CD4-positive, alpha-beta T cell (primary cell): ENCODE data around the gene BRMS1. TPM values are rescaled to one million over a fixed set of nuclear protein-coding genes. Genes with fewer than 3 reads are reported as not detected.
A peak's percentile ranks its signal among the peaks of the same experiment; 100 is the strongest.

ENCODE experiments used
- ATAC-seq: fragments of 200-7000 bp; cut with Tn5 transposase; one replicate; pipeline ENCODE4 v1.10.0; 2022; ENCODE audit warnings: mild to moderate bottlenecking; ENCODE audit not compliant: poor library complexity
- CTCF ChIA-PET: fragments of 350-600 bp; sonication (Branson Sonifier 250); formaldehyde crosslinking; loops from one replicate; lab custom pipeline; 2021; ENCODE audit warnings: antibody characterized with exemption, inconsistent platforms; lab: Charles Lee
- POLR2A ChIA-PET: fragments of 350-600 bp; sonication (Branson Sonifier 250); formaldehyde crosslinking; loops from one replicate; lab custom pipeline; 2021; ENCODE audit warnings: antibody characterized with exemption, inconsistent platforms; lab: Charles Lee
- DNase-seq, 14 experiments: peaks; one replicate each; pipeline ENCODE4 v3.0.0-alpha.2; 2013 to 2020; ENCODE audit warnings: mixed read lengths in 2 of 14
- H3K27ac ChIP-seq, 2 donors: one replicate each; pipeline versions ENCODE4 v1.5.1 to v1.7.0; 2013; ENCODE audit warnings: low read length in 2 of 2, low read depth in 1 of 2, mild to moderate bottlenecking in 1 of 2
- H3K27me3 ChIP-seq, 2 experiments: 1 replicate in 1 of 2; 2 replicates in 1 of 2; pipeline versions ENCODE4 v1.6.1 to v1.7.0; 2013; ENCODE audit warnings: low read length in 2 of 2, control low read depth in 1 of 2, mild to moderate bottlenecking in 1 of 2, moderate library complexity in 1 of 2; ENCODE audit not compliant: insufficient read depth in 2 of 2, control insufficient read depth in 1 of 2
- H3K36me3 ChIP-seq: one replicate; pipeline ENCODE4 v1.6.1; 2013; ENCODE audit warnings: low read length, control low read depth; ENCODE audit not compliant: insufficient read depth
- H3K4me1 ChIP-seq: one replicate; pipeline ENCODE4 v1.6.1; 2013; ENCODE audit warnings: low read length, control low read depth; ENCODE audit not compliant: insufficient read depth
- H3K4me3 ChIP-seq: one replicate; pipeline ENCODE4 v1.5.1; 2013; ENCODE audit warnings: mild to moderate bottlenecking, low read length, moderate library complexity
- H3K9me3 ChIP-seq, 2 experiments: 1 replicate in 1 of 2; 2 replicates in 1 of 2; pipeline versions ENCODE4 v1.6.1 to v1.7.0; 2013; ENCODE audit warnings: low read length in 2 of 2, mild to moderate bottlenecking in 2 of 2, control low read depth in 1 of 2, moderate library complexity in 1 of 2; ENCODE audit not compliant: control insufficient read depth in 1 of 2, insufficient read depth in 1 of 2
- H3K27ac Mint-ChIP-seq: one replicate; pipeline ENCODE4 v1.8.0; 2020; ENCODE audit warnings: mixed read lengths
- H3K27me3 Mint-ChIP-seq: one replicate; pipeline ENCODE4 v1.8.0; 2021; ENCODE audit warnings: mixed read lengths
- H3K36me3 Mint-ChIP-seq: one replicate; pipeline ENCODE4 v1.8.0; 2021; ENCODE audit warnings: low read depth, mixed read lengths
- H3K4me1 Mint-ChIP-seq: one replicate; pipeline ENCODE4 v1.8.0; 2021; ENCODE audit warnings: low read depth, mixed read lengths
- H3K4me3 Mint-ChIP-seq: one replicate; pipeline ENCODE4 v1.8.0; 2020; ENCODE audit warnings: mild to moderate bottlenecking, mixed read lengths
- H3K9me3 Mint-ChIP-seq: one replicate; pipeline ENCODE4 v1.8.0; 2020; ENCODE audit warnings: mixed read lengths
- intact Hi-C, 2 experiments: fragments of 100-400 bp; cut with DNase I in 1 of 2; cut with micrococcal nuclease in 1 of 2; formaldehyde crosslinking; loops; one replicate each; pipeline versions ENCODE4 v1.15.1 to v1.9.0; 2023 to 2025; cut with DNase I, micrococcal nuclease
- total RNA-seq, 174 experiments: library from RNA in 2 of 174; stranded (reverse) in 2 of 174; gene quantifications; one replicate each; pipeline ENCODE4 v1.2.3 and lab custom pipeline; 2021 to 2026
- TF ChIP-seq, protein P1 (sequence below): fragments of 200-600 bp; IDR thresholded peaks from one replicate; pipeline ENCODE4 v1.8.0; 2022; ENCODE audit warnings: antibody characterized with exemption, mild to moderate bottlenecking

The BRMS1 gene
- total RNA-seq, 2 experiments from 2014 or later = 52.7 to 58.4 TPM

DNA sequence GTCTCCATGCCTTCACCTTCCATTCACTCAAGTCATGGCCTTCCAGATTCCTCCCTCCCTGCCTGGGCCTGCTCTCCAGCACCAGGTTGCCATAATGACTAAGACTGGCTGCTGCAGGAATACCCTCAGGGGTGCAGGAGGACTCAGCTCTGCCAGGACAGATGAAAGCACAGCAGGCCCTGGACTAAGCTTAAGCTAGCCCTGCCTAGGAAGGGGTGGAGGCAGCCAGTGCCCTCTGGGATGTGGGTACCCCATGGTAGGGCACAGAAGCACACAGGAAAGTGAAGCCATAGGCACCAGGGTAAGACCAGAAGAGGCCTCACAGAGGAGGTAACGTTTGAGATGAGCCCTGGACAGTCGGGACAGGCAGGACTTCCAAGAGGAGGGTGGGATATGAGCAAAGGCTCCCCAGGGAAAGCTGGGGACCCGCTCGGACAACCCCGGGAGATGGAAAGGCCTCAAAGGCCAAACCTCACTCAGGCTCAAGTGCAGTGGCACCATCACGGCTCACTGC is 5.7 kb downstream of the BRMS1 start:
- no peak overlapping the region for H3K4me3 Mint-ChIP-seq
- ATAC-seq = no peak
- POLR2A ChIA-PET = no interaction called here

DNA sequence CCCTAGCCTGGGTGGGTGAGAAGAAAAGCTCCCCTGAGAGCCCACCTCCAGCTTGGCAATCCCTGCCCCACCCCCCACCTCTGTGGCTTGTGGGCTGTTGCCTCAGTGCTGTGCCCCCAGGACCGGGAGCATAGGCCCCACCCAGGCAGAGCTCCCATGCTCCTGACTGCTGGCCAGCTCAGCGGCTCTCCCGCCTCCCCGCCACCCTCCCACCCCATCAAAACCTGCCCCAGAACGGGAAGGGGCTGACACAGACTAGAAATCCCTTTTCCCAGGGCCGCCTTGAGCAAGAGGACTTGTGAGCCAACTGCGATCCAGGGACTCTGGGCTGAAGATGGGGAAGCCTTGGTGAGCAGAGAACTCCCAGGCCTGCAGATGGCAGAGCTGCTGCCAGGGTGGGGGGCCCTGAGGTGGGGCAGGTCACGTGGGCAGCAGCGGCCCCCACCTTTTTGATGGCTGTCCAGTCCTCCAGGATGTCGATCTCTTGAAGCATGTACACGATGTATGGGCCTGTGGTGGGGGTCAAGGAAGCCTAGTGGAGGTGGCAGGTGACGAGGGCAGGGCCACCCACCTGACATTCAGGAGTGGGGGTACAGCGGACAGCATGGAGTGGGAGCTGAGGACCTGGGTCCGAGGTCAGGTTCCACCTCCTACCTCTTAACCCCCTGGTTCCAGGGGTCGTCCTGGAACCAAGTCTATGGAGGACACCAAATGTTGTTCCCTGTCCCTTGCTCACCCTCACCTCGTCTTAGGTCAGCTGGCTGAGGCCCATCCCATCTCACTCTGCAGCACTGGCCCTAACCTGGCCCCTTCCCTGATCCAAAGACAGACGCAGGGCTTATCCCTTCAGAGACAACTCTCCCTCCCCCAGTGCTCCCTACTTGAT is 6.4 kb downstream of the BRMS1 start:
- intact Hi-C loops = no loop called here
- Histone ChIP-seq H3K27ac (no peak overlapping the region), H3K4me3 (no peak overlapping the region), H3K36me3 (peaks cover 55% of the 10 kb centered on the region), H3K27me3 (no peaks in the 10 kb centered on the region), H3K9me3 (no peaks in the 10 kb centered on the region), H3K4me1 (peaks cover 32% of the 10 kb centered on the region)
- Mint-ChIP-seq H3K4me3 (no peak overlapping the region), H3K27me3 (no peaks in the 10 kb centered on the region), H3K27ac (no peak overlapping the region), H3K4me1 (peaks cover 29% of the 10 kb centered on the region), H3K9me3 (no peaks in the 10 kb centered on the region), H3K36me3 (peaks cover 55% of the 10 kb centered on the region)
- CTCF ChIA-PET = interaction anchor here (1.3 kb wide), 1 partner anchor 51 kb away, joined by 4 read pairs; no protein-coding TSS in a partner anchor
- POLR2A ChIA-PET = interaction anchor here (1.7 kb wide), 1 partner anchor 26 kb away, joined by 8 read pairs; no protein-coding TSS in a partner anchor
- ATAC-seq = no peak
- TF ChIP-seq, protein P1, sequence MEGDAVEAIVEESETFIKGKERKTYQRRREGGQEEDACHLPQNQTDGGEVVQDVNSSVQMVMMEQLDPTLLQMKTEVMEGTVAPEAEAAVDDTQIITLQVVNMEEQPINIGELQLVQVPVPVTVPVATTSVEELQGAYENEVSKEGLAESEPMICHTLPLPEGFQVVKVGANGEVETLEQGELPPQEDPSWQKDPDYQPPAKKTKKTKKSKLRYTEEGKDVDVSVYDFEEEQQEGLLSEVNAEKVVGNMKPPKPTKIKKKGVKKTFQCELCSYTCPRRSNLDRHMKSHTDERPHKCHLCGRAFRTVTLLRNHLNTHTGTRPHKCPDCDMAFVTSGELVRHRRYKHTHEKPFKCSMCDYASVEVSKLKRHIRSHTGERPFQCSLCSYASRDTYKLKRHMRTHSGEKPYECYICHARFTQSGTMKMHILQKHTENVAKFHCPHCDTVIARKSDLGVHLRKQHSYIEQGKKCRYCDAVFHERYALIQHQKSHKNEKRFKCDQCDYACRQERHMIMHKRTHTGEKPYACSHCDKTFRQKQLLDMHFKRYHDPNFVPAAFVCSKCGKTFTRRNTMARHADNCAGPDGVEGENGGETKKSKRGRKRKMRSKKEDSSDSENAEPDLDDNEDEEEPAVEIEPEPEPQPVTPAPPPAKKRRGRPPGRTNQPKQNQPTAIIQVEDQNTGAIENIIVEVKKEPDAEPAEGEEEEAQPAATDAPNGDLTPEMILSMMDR = no peak
- peak in 1 of 14 experiments; percentile 26 for DNase-seq

More for the DNA sequence above, 5.7 kb downstream of the BRMS1 start:
- Mint-ChIP-seq H3K27me3 (no peaks in the 10 kb centered on the region), H3K9me3 (no peaks in the 10 kb centered on the region), H3K36me3 (peaks cover 59% of the 10 kb centered on the region), H3K27ac (no peak overlapping the region), H3K4me1 (peaks cover 36% of the 10 kb centered on the region)
- CTCF ChIA-PET = no interaction called here
- TF ChIP-seq, protein P1 = no peak
- Histone ChIP-seq H3K9me3 (no peaks in the 10 kb centered on the region), H3K27me3 (no peaks in the 10 kb centered on the region), H3K27ac (no peak overlapping the region), H3K4me1 (peaks cover 39% of the 10 kb centered on the region), H3K36me3 (peaks cover 55% of the 10 kb centered on the region), H3K4me3 (no peak overlapping the region)
- intact Hi-C loops = no loop called here
- no peak for DNase-seq

DNA sequence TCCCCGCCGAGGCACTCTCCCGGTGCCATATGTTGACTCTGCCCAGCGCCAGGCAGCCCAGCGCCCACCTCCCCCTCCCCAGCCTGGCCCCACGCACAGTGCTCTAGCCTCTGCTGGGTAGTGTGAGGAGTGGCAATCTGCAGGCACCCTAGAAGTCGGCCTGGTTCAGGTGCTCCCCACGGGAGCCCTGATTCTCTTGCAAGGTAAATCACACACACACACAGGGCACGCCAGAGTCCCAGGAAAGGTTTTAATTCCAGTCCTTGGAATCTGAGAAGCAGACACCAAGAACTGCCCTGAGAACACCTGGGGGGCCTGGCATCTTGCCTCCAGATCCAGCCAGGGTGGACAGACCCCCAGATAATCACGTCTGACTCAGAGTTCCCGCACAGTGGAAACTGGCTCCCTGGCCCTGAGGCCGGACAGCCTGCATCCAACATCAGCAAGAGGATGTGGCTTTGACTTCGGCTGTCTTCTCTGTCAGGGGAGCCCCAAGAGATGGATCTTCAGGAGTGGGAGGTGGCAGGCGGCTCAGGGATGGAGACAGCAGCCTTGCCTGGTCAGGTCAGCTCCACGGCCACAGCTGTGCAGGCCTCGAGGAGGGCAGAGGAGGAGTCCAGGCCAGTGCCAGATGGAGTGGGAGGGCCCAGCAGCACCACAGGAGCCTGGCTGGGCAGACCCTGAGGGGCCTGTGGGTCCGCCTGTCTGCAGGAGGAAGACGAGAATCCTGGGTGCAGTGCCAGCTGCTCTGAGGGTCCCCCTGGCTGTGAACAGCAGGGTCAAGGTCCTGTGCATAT is 7.6 kb downstream of the BRMS1 start:
- H3K27ac ChIP-seq = no peak overlapping the region
- TF ChIP-seq, protein P1 = no peak
- Mint-ChIP-seq H3K36me3 (peaks cover 44% of the 10 kb centered on the region), H3K9me3 (no peaks in the 10 kb centered on the region), H3K27ac (peak overlapping the region; percentile 49), H3K4me1 (peaks cover 19% of the 10 kb centered on the region), H3K4me3 (peak overlapping the region; percentile 89), H3K27me3 (no peaks in the 10 kb centered on the region)
- H3K4me1 ChIP-seq = peaks cover 28% of the 10 kb centered on the region
- no peak for ATAC-seq
- peak in 1 of 14 experiments; percentile 24 for DNase-seq
- intact Hi-C loops = no loop called here
- CTCF ChIA-PET = interaction anchor here (1.3 kb wide), 1 partner anchor 52 kb away, joined by 4 read pairs; no protein-coding TSS in a partner anchor
- H3K9me3 ChIP-seq = no peaks in the 10 kb centered on the region
- peaks cover 50% of the 10 kb centered on the region for H3K36me3 ChIP-seq
- no peaks in the 10 kb centered on the region for H3K27me3 ChIP-seq
- no peak overlapping the region for H3K4me3 ChIP-seq
- POLR2A ChIA-PET = interaction anchor here (1.1 to 3.0 kb wide), 4 partner anchors 8 to 292 kb away, joined by 3 to 16 read pairs (median 9); partner anchors contain the start of gene BRMS1
